GM23338 (cell line): ENCODE measurements around the gene C2CD4A. TPM values are rescaled to one million over a fixed set of nuclear protein-coding genes. Genes with fewer than 3 reads are reported as not detected.

Experiments
- ATAC-seq: fragments of 200-7000 bp; cut with Tn5 transposase; 3 replicates; pipeline ENCODE4 v1.9.1; 2020
- DNase-seq: peaks from one replicate; pipeline ENCODE4 v3.0.0-alpha.2; 2015; ENCODE audit warnings: low spot score
- H2AFZ ChIP-seq: fragments of 200-600 bp; sonication (generic); 2 replicates; pipeline ENCODE4 v1.8.0; 2016; ENCODE audit warnings: antibody characterized with exemption, mild to moderate bottlenecking, moderate library complexity
- H3F3A ChIP-seq: fragments of 200-600 bp; sonication (generic); replicated peaks from 2 replicates; pipeline ENCODE4 v1.8.0; 2017; ENCODE audit warnings: antibody characterized with exemption, mixed run types, low read depth
- H3K27ac ChIP-seq: fragments of 200-600 bp; sonication (generic); 2 replicates; pipeline ENCODE4 v1.6.1; 2016; ENCODE audit warnings: low read depth
- H3K27me3 ChIP-seq: fragments of 200-600 bp; sonication (generic); 2 replicates; pipeline ENCODE4 v1.8.0; 2016; ENCODE audit warnings: mild to moderate bottlenecking, mixed run types, moderate library complexity; ENCODE audit not compliant: insufficient read depth
- H3K36me3 ChIP-seq: fragments of 200-600 bp; sonication (generic); 2 replicates; pipeline ENCODE4 v1.8.0; 2016; ENCODE audit warnings: mild to moderate bottlenecking; ENCODE audit not compliant: insufficient read depth
- H3K4me1 ChIP-seq: fragments of 200-600 bp; sonication (generic); 2 replicates; pipeline ENCODE4 v1.8.0; 2016; ENCODE audit warnings: mild to moderate bottlenecking, moderate library complexity; ENCODE audit not compliant: insufficient read depth
- H3K4me2 ChIP-seq: fragments of 200-600 bp; sonication (generic); 2 replicates; pipeline ENCODE4 v1.7.1; 2017; ENCODE audit warnings: mixed run types
- H3K4me3 ChIP-seq: fragments of 200-600 bp; sonication (generic); 2 replicates; pipeline ENCODE4 v1.6.1; 2016; ENCODE audit warnings: mixed run types
- H3K79me2 ChIP-seq: fragments of 200-600 bp; sonication (generic); replicated peaks from 2 replicates; pipeline ENCODE4 v1.8.0; 2017; ENCODE audit warnings: mild to moderate bottlenecking; ENCODE audit not compliant: insufficient read depth
- H3K9me2 ChIP-seq: fragments of 200-600 bp; sonication (generic); 2 replicates; pipeline ENCODE4 v1.8.0; 2017; ENCODE audit not compliant: insufficient read depth
- H4K20me1 ChIP-seq: fragments of 200-600 bp; sonication (generic); replicated peaks from 2 replicates; pipeline ENCODE4 v1.8.0; 2017; ENCODE audit warnings: mild to moderate bottlenecking; ENCODE audit not compliant: insufficient read depth
- H3K27ac Mint-ChIP-seq: 2 replicates; pipeline ENCODE4 v1.8.0; 2020; ENCODE audit warnings: inconsistent platforms, mild to moderate bottlenecking, moderate library complexity, mixed read lengths
- H3K27me3 Mint-ChIP-seq: 3 replicates; pipeline ENCODE4 v1.8.0; 2022; ENCODE audit warnings: low read depth, mild to moderate bottlenecking, moderate library complexity, mixed read lengths, inconsistent platforms; ENCODE audit not compliant: insufficient read depth, poor library complexity
- H3K36me3 Mint-ChIP-seq: 3 replicates; pipeline ENCODE4 v1.8.0; 2021; ENCODE audit warnings: low read depth, mild to moderate bottlenecking, inconsistent platforms, moderate library complexity, mixed read lengths
- H3K4me1 Mint-ChIP-seq: 3 replicates; pipeline ENCODE4 v1.8.0; 2020; ENCODE audit warnings: mild to moderate bottlenecking, inconsistent platforms, mixed read lengths
- H3K4me3 Mint-ChIP-seq: 3 replicates; pipeline ENCODE4 v1.8.0; 2021; ENCODE audit warnings: moderate library complexity, mild to moderate bottlenecking, inconsistent platforms, mixed read lengths
- H3K9me3 Mint-ChIP-seq: 3 replicates; pipeline ENCODE4 v1.8.0; 2020; ENCODE audit warnings: moderate library complexity, mild to moderate bottlenecking, inconsistent platforms, mixed read lengths
- CREB1 ChIP-seq: fragments of 250-450 bp; sonication (Bioruptor Pico); IDR thresholded peaks from 2 replicates; pipeline ENCODE4 v1.5.0; 2020; ENCODE audit warnings: low read depth, mild to moderate bottlenecking, moderate library complexity
- CTCF ChIP-seq, 2 experiments: fragments of 200-600 bp in 1 of 2; sonication (generic) in 1 of 2; conservative IDR thresholded peaks; 2 replicates each; pipeline versions ENCODE4 v1.5.1 to v1.6.1; 2016 to 2017; ENCODE audit warnings: antibody characterized with exemption in 2 of 2, low read depth in 2 of 2, mild to moderate bottlenecking in 2 of 2, moderate library complexity in 1 of 2
- EZH2 ChIP-seq: fragments of 200-600 bp; sonication (generic); IDR thresholded peaks from one replicate; pipeline ENCODE4 v1.8.0; 2017; ENCODE audit warnings: antibody characterized with exemption, mild to moderate bottlenecking, low read depth; ENCODE audit not compliant: unreplicated experiment
- EZH2phosphoT487 ChIP-seq: fragments of 200-600 bp; sonication (generic); IDR thresholded peaks from one replicate; pipeline ENCODE4 v1.8.1; 2018; ENCODE audit warnings: antibody characterized with exemption; ENCODE audit not compliant: unreplicated experiment
- JUNB ChIP-seq: IDR thresholded peaks from one replicate; pipeline ENCODE4 v1.6.1; 2016; ENCODE audit warnings: antibody characterized with exemption; ENCODE audit not compliant: unreplicated experiment
- NANOG ChIP-seq: IDR thresholded peaks from 2 replicates; pipeline ENCODE4 v1.6.1; 2016; ENCODE audit warnings: antibody characterized with exemption, borderline replicate concordance
- ZNF331 ChIP-seq: fragments of 250-450 bp; sonication (Bioruptor Pico); IDR thresholded peaks from 2 replicates; pipeline ENCODE4 v1.5.0; 2020; ENCODE audit warnings: low read depth, mild to moderate bottlenecking, moderate library complexity
- polyA plus RNA-seq: library from polyadenylated mRNA; unstranded; fragments of >200 nt; fragmentation: Nextera tagmentation; extraction: Ambion mirVana; gene quantifications from 2 replicates; pipeline ENCODE4 v1.2.1, GENCODE V29; 2016
- total RNA-seq: library from RNA; depleted of rRNA; stranded (reverse); fragments of >200 nt; shearing (Covaris generic); gene quantifications from 2 replicates; pipeline ENCODE4 v1.2.3, GENCODE V29; 2014
- TF ChIP-seq, protein P1 (sequence below): IDR thresholded peaks from one replicate; pipeline ENCODE4 v1.6.1; 2018; ENCODE audit warnings: antibody characterized with exemption; ENCODE audit not compliant: unreplicated experiment
- TF ChIP-seq, protein P2 (sequence below): fragments of 250-450 bp; sonication (Bioruptor Pico); IDR thresholded peaks from 2 replicates; pipeline ENCODE4 v1.5.0; 2020; ENCODE audit warnings: mild to moderate bottlenecking, moderate library complexity

C2CD4A gene
- total and polyA plus RNA-seq, 2 experiments from 2014 or later = 0.07 TPM; not detected in 1

GRCh38 chr15:62112616-62113593 lies 46.1 kb downstream of the C2CD4A start (continued):
- TF ChIP-seq CTCF (conservative IDR thresholded peaks at IDR 0.05; ENCODE audit: low read depth in 2 of 2) (no peak), JUNB (no peak), ZNF331 (CRISPR knock-in tag) (no peak), NANOG (no peak), CREB1 (CRISPR knock-in tag) (no peak)
- TF ChIP-seq, protein P1, sequence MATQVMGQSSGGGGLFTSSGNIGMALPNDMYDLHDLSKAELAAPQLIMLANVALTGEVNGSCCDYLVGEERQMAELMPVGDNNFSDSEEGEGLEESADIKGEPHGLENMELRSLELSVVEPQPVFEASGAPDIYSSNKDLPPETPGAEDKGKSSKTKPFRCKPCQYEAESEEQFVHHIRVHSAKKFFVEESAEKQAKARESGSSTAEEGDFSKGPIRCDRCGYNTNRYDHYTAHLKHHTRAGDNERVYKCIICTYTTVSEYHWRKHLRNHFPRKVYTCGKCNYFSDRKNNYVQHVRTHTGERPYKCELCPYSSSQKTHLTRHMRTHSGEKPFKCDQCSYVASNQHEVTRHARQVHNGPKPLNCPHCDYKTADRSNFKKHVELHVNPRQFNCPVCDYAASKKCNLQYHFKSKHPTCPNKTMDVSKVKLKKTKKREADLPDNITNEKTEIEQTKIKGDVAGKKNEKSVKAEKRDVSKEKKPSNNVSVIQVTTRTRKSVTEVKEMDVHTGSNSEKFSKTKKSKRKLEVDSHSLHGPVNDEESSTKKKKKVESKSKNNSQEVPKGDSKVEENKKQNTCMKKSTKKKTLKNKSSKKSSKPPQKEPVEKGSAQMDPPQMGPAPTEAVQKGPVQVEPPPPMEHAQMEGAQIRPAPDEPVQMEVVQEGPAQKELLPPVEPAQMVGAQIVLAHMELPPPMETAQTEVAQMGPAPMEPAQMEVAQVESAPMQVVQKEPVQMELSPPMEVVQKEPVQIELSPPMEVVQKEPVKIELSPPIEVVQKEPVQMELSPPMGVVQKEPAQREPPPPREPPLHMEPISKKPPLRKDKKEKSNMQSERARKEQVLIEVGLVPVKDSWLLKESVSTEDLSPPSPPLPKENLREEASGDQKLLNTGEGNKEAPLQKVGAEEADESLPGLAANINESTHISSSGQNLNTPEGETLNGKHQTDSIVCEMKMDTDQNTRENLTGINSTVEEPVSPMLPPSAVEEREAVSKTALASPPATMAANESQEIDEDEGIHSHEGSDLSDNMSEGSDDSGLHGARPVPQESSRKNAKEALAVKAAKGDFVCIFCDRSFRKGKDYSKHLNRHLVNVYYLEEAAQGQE = no peak

DNA sequence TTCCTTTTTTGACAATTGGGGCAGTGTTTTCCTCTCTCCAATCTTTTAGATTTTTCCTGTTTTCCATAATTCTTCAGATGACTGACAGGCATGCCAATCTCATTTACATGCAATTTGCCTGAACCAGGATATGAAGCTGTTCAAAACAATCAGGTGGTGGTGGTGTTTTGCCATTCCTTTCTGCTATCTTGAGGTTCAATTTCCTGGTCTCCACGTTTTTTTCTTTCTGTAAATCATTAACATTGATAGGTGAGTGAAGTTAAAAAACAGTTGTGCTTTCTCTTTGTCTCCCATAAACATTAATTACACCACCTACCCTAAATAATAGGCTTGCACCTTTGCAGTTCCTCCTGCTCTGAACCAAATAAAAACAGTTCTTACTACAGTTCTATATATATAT lies 49.1 kb downstream of the C2CD4A start:
- H2AFZ ChIP-seq = no peak overlapping the region
- DNase-seq (no peak), ATAC-seq (no peak)
- Mint-ChIP-seq H3K4me1 (peaks cover 11% of the 10 kb centered on the region), H3K36me3 (no peaks in the 10 kb centered on the region), H3K4me3 (no peak overlapping the region), H3K27me3 (peaks cover 6% of the 10 kb centered on the region), H3K27ac (no peak overlapping the region), H3K9me3 (no peaks in the 10 kb centered on the region; the same call in 2 of the 3 replicates)
- no peaks in the 10 kb centered on the region for H3F3A ChIP-seq
- no peak overlapping the region for H3K27ac ChIP-seq
- no peaks in the 10 kb centered on the region; the same call in 1 of the 2 replicates for H3K4me1 ChIP-seq
- 0 out of 2 replicates have a peak, but pooled peaks cover 6% of the 10 kb centered on the region for H3K9me2 ChIP-seq
- no peaks in the 10 kb centered on the region for H3K79me2 ChIP-seq
- H3K4me2 ChIP-seq = no peak overlapping the region
- H3K36me3 ChIP-seq = no peaks in the 10 kb centered on the region
- no peaks in the 10 kb centered on the region for H3K27me3 ChIP-seq
- no peak overlapping the region for H3K4me3 ChIP-seq
- H4K20me1 ChIP-seq = no peaks in the 10 kb centered on the region; the same call in 1 of the 2 replicates
- no peak for TF ChIP-seq EZH2
- TF ChIP-seq EZH2phosphoT487 = no peak
- TF ChIP-seq, protein P2, sequence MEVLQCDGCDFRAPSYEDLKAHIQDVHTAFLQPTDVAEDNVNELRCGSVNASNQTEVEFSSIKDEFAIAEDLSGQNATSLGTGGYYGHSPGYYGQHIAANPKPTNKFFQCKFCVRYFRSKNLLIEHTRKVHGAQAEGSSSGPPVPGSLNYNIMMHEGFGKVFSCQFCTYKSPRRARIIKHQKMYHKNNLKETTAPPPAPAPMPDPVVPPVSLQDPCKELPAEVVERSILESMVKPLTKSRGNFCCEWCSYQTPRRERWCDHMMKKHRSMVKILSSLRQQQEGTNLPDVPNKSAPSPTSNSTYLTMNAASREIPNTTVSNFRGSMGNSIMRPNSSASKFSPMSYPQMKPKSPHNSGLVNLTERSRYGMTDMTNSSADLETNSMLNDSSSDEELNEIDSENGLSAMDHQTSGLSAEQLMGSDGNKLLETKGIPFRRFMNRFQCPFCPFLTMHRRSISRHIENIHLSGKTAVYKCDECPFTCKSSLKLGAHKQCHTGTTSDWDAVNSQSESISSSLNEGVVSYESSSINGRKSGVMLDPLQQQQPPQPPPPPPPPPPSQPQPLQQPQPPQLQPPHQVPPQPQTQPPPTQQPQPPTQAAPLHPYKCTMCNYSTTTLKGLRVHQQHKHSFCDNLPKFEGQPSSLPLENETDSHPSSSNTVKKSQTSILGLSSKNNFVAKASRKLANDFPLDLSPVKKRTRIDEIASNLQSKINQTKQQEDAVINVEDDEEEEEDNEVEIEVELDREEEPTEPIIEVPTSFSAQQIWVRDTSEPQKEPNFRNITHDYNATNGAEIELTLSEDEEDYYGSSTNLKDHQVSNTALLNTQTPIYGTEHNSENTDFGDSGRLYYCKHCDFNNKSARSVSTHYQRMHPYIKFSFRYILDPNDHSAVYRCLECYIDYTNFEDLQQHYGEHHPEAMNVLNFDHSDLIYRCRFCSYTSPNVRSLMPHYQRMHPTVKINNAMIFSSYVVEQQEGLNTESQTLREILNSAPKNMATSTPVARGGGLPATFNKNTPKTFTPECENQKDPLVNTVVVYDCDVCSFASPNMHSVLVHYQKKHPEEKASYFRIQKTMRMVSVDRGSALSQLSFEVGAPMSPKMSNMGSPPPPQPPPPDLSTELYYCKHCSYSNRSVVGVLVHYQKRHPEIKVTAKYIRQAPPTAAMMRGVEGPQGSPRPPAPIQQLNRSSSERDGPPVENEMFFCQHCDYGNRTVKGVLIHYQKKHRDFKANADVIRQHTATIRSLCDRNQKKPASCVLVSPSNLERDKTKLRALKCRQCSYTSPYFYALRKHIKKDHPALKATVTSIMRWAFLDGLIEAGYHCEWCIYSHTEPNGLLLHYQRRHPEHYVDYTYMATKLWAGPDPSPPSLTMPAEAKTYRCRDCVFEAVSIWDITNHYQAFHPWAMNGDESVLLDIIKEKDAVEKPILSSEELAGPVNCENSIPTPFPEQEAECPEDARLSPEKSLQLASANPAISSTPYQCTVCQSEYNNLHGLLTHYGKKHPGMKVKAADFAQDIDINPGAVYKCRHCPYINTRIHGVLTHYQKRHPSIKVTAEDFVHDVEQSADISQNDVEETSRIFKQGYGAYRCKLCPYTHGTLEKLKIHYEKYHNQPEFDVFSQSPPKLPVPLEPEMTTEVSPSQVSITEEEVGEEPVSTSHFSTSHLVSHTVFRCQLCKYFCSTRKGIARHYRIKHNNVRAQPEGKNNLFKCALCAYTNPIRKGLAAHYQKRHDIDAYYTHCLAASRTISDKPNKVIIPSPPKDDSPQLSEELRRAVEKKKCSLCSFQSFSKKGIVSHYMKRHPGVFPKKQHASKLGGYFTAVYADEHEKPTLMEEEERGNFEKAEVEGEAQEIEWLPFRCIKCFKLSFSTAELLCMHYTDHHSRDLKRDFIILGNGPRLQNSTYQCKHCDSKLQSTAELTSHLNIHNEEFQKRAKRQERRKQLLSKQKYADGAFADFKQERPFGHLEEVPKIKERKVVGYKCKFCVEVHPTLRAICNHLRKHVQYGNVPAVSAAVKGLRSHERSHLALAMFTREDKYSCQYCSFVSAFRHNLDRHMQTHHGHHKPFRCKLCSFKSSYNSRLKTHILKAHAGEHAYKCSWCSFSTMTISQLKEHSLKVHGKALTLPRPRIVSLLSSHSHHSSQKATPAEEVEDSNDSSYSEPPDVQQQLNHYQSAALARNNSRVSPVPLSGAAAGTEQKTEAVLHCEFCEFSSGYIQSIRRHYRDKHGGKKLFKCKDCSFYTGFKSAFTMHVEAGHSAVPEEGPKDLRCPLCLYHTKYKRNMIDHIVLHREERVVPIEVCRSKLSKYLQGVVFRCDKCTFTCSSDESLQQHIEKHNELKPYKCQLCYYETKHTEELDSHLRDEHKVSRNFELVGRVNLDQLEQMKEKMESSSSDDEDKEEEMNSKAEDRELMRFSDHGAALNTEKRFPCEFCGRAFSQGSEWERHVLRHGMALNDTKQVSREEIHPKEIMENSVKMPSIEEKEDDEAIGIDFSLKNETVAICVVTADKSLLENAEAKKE (CRISPR knock-in tag) = no peak
- no peak for TF ChIP-seq CTCF (conservative IDR thresholded peaks at IDR 0.05; ENCODE audit: low read depth in 2 of 2)
